ENCODE measurements around the gene CCDC47.

GRCh38 chr17:63809970-63810369, 36.6 kb upstream of the CCDC47 start:
- TF ChIP-seq CTCF (IDR thresholded peaks at IDR 0.05) (no peak), POLR2A (IDR thresholded peaks at IDR 0.05) (no peak)
